Neural cell (in vitro differentiated cells): Measurements from ENCODE around the gene KLHL30.

ENCODE experiments used
- RAD21 ChIP-seq: fragments of 450-650 bp; conservative IDR thresholded peaks from 2 replicates; pipeline ENCODE4 v1.6.1; 2014; ENCODE audit warnings: antibody characterized with exemption, mild to moderate bottlenecking, moderate library complexity
- REST ChIP-seq: IDR thresholded peaks from 2 replicates; pipeline ENCODE4 v1.6.1; 2012; ENCODE audit warnings: borderline replicate concordance
- TF ChIP-seq, protein P1 (sequence below): fragments of 450-650 bp; IDR thresholded peaks from 2 replicates; pipeline ENCODE4 v1.5.1; 2014; ENCODE audit warnings: antibody characterized with exemption, mild to moderate bottlenecking, moderate library complexity; ENCODE audit not compliant: poor library complexity, severe bottlenecking

DNA sequence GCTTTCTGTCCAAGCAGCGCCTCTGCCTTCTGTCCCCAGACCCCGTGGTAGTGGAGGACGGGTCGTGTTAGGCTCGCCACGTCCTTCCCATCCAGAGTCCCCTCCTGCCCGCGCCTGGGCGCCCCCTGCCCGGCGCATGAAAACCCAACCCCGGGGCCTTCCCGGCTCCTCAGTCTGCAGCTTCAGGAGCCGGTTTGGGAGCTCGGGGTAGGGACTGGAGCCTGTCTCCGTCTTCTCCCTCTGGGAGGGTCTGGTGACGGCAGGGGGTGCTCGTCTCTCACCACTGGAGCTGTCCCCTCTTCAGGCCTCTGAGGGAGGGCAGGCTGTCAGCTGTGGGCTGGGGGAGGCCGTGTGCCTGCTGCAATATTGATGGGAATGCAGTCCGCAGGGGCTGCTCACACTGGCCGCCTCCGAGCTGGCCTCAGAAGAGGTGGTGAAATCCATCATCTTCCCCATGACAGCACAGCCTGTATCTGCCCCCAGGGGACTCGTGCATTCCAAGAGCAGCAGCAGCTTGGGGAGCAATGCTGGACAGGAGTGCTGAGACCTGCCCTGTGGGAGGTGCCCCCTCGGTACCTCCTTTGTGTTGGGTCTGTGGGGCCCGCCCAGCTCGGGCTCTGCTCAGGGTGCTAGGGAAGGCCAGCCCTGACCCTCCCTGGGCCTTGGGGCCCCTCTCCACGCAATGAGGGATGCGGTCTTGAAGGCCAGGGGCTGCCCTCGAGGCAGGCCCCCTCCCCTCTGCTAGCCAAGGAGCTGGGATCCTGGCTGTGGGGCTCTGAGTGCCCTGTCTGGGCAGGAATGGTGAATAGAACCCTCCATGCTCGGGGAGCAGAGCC lies 17.8 kb upstream of the KLHL30 start:
- TF ChIP-seq, protein P1, sequence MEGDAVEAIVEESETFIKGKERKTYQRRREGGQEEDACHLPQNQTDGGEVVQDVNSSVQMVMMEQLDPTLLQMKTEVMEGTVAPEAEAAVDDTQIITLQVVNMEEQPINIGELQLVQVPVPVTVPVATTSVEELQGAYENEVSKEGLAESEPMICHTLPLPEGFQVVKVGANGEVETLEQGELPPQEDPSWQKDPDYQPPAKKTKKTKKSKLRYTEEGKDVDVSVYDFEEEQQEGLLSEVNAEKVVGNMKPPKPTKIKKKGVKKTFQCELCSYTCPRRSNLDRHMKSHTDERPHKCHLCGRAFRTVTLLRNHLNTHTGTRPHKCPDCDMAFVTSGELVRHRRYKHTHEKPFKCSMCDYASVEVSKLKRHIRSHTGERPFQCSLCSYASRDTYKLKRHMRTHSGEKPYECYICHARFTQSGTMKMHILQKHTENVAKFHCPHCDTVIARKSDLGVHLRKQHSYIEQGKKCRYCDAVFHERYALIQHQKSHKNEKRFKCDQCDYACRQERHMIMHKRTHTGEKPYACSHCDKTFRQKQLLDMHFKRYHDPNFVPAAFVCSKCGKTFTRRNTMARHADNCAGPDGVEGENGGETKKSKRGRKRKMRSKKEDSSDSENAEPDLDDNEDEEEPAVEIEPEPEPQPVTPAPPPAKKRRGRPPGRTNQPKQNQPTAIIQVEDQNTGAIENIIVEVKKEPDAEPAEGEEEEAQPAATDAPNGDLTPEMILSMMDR: no peak
- TF ChIP-seq REST (no peak), RAD21 (no peak)
